HepG2 (cell line): Measurements from ENCODE around the gene COLQ. TPM values are rescaled to one million over a fixed set of nuclear protein-coding genes. Genes with fewer than 3 reads are reported as not detected.

Experiments
- ATAC-seq: fragments of 200-7000 bp; cut with Tn5 transposase; 3 replicates; pipeline ENCODE4 v1.9.1; 2020; ENCODE audit warnings: mild to moderate bottlenecking, moderate library complexity
- BruUV-seq: library from RNA; stranded (reverse); fragments of 400-500 nt; replicated peaks from 2 replicates; lab custom pipeline; 2021; lab: Mats Ljungman, UMichigan
- CTCF ChIA-PET: fragments of 300-600 bp; formaldehyde crosslinking; extraction: SDS; loops from one replicate; lab custom pipeline; 2021; ENCODE audit warnings: low total read pairs, inconsistent platforms, low intra/inter-chr PET ratio; lab: Yijun Ruan, JAX
- POLR2A ChIA-PET: fragments of 350-600 bp; sonication (Branson Sonifier 250); formaldehyde crosslinking; loops from one replicate; lab custom pipeline; 2020; ENCODE audit warnings: antibody characterized with exemption, inconsistent platforms; lab: Yijun Ruan, JAX
- DNase-seq: peaks from one replicate; pipeline ENCODE4 v3.0.0-alpha.2; 2015; ENCODE audit warnings: low spot score
- FAIRE-seq: peaks from 3 replicates; lab custom pipeline; 2011; peaks lifted over from hg19 to GRCh38; lab: Jason Lieb, UNC
- H2AFZ ChIP-seq: one replicate; pipeline ENCODE4 v1.6.1; 2011; ENCODE audit warnings: low read length, inconsistent platforms
- H3K27ac ChIP-seq: fragments of 300-600 bp; 3 replicates; pipeline ENCODE4 v1.8.0; 2011; ENCODE audit warnings: mixed run types, mild to moderate bottlenecking, mixed read lengths, low read length, inconsistent platforms; ENCODE audit not compliant: insufficient read depth; ENCODE audit errors: extremely low read length
- H3K27me3 ChIP-seq, 2 experiments: fragments of 200-600 bp in 1 of 2; 2 replicates in 1 of 2; 3 replicates in 1 of 2; pipeline versions ENCODE4 v1.6.0 to v1.8.0; 2011; ENCODE audit warnings: low read length in 2 of 2, mild to moderate bottlenecking in 2 of 2, moderate library complexity in 2 of 2, inconsistent platforms in 1 of 2; ENCODE audit not compliant: insufficient read depth in 2 of 2, control insufficient read depth in 1 of 2
- H3K36me3 ChIP-seq, 2 experiments: fragments of 200-600 bp in 1 of 2; replicated peaks in 1 of 2; 2 replicates in 1 of 2; 3 replicates in 1 of 2; pipeline versions ENCODE4 v1.5.1 to v1.8.0; 2011; ENCODE audit warnings: low read length in 2 of 2, inconsistent platforms in 1 of 2; ENCODE audit not compliant: insufficient read depth in 2 of 2, control insufficient read depth in 1 of 2
- H3K4me1 ChIP-seq: 2 replicates; pipeline ENCODE4 v1.5.1; 2012; ENCODE audit warnings: low read length, inconsistent platforms; ENCODE audit not compliant: insufficient read depth
- H3K4me2 ChIP-seq: 2 replicates; pipeline ENCODE4 v1.6.0; 2011; ENCODE audit warnings: low read depth, low read length, inconsistent platforms
- H3K4me3 ChIP-seq, 3 experiments: fragments of 200-600 bp in 1 of 3; sonication (generic), shearing (Covaris generic) in 1 of 3; replicated peaks in 1 of 3; 2 replicates each; pipeline ENCODE4 v1.5.1; 2011 to 2016; ENCODE audit warnings: low read length in 3 of 3, inconsistent platforms in 2 of 3, low read depth in 2 of 3, mild to moderate bottlenecking in 2 of 3, control low read depth in 1 of 3, mixed read lengths in 1 of 3; ENCODE audit not compliant: insufficient read depth in 1 of 3
- H3K79me2 ChIP-seq: one replicate; pipeline ENCODE4 v1.6.1; 2011; ENCODE audit warnings: low read length, inconsistent platforms; ENCODE audit not compliant: insufficient read depth
- H3K9ac ChIP-seq: 2 replicates; pipeline ENCODE4 v1.6.0; 2011; ENCODE audit warnings: mild to moderate bottlenecking, low read depth, low read length, inconsistent platforms; ENCODE audit not compliant: insufficient read depth
- H3K9me3 ChIP-seq: 2 replicates; pipeline ENCODE4 v1.5.1; 2012; ENCODE audit warnings: mild to moderate bottlenecking, low read length
- H4K20me1 ChIP-seq: 2 replicates; pipeline ENCODE4 v1.6.0; 2011; ENCODE audit warnings: inconsistent platforms, mild to moderate bottlenecking, low read length, moderate library complexity; ENCODE audit not compliant: insufficient read depth
- DPF2 ChIP-seq: sonication (generic); formaldehyde crosslinking; IDR thresholded peaks from 2 replicates; pipeline ENCODE4 v1.4.0; 2020; ENCODE audit warnings: mild to moderate bottlenecking, low read depth, missing genetic modification reagents, borderline replicate concordance
- JARID2 ChIP-seq: sonication (generic); formaldehyde crosslinking; IDR thresholded peaks from 2 replicates; pipeline ENCODE4 v1.8.1; 2023; ENCODE audit warnings: missing genetic modification reagents, inconsistent platforms; ENCODE audit not compliant: insufficient replicate concordance
- KLF11 ChIP-seq: IDR thresholded peaks from 2 replicates; pipeline ENCODE4 v1.6.1; 2016; ENCODE audit warnings: missing compliant biosample characterization
- PLRG1 ChIP-seq: fragments of 450-650 bp; conservative IDR thresholded peaks from 2 replicates; pipeline ENCODE4 v1.6.1; 2016
- TBX2 ChIP-seq: sonication (generic); formaldehyde crosslinking; IDR thresholded peaks from 2 replicates; pipeline ENCODE4 v1.5.0; 2020; ENCODE audit warnings: missing genetic modification reagents, mild to moderate bottlenecking, borderline replicate concordance
- UBTF ChIP-seq: sonication (generic); formaldehyde crosslinking; IDR thresholded peaks from 2 replicates; pipeline ENCODE4 v1.4.0; 2020; ENCODE audit warnings: mild to moderate bottlenecking, missing genetic modification reagents
- ZFP36L2 ChIP-seq: sonication (generic); formaldehyde crosslinking; IDR thresholded peaks from 2 replicates; pipeline ENCODE4 v1.4.0; 2020; ENCODE audit warnings: missing genetic modification reagents
- ZMYM4 ChIP-seq: sonication (generic); formaldehyde crosslinking; IDR thresholded peaks from 2 replicates; pipeline ENCODE4 v1.8.1; 2023; ENCODE audit warnings: mild to moderate bottlenecking, missing genetic modification reagents
- ZNF292 ChIP-seq: sonication (generic); formaldehyde crosslinking; IDR thresholded peaks from 2 replicates; pipeline ENCODE4 v1.8.1; 2022; ENCODE audit warnings: mild to moderate bottlenecking, low read depth, missing genetic modification reagents, borderline replicate concordance
- ZNF343 ChIP-seq: sonication (generic); formaldehyde crosslinking; IDR thresholded peaks from 2 replicates; pipeline ENCODE4 v1.4.0; 2020; ENCODE audit warnings: mild to moderate bottlenecking, missing genetic modification reagents
- ZNF354B ChIP-seq: sonication (generic); formaldehyde crosslinking; IDR thresholded peaks from 2 replicates; pipeline ENCODE4 v1.8.0; 2022; ENCODE audit warnings: mild to moderate bottlenecking, missing genetic modification reagents
- ZNF383 ChIP-seq: sonication (generic); formaldehyde crosslinking; IDR thresholded peaks from 2 replicates; pipeline ENCODE4 v1.4.0; 2020; ENCODE audit warnings: missing genetic modification reagents, mild to moderate bottlenecking, borderline replicate concordance
- ZNF496 ChIP-seq: sonication (generic); formaldehyde crosslinking; IDR thresholded peaks from 2 replicates; pipeline ENCODE4 v1.8.1; 2023; ENCODE audit warnings: mild to moderate bottlenecking, moderate library complexity, missing genetic modification reagents; ENCODE audit not compliant: insufficient replicate concordance
- ZNF567 ChIP-seq: sonication (generic); formaldehyde crosslinking; IDR thresholded peaks from 2 replicates; pipeline ENCODE4 v1.8.1; 2023; ENCODE audit warnings: mild to moderate bottlenecking, missing genetic modification reagents, borderline replicate concordance
- WGBS: methylation state at CpG from one replicate; pipeline ENCODE4 v1.1.6; 2017; ENCODE audit warnings: low lambda C conversion rate; 5-methylcytosine and 5-hydroxymethylcytosine counted together
- in situ Hi-C: cut with HindIII; loops from 2 replicates; pipeline ENCODE4 v1.10.0; 2017; ENCODE audit warnings: low pct_unique_long_range_greater_than_20kb; ENCODE audit not compliant: extremely low pct_ligation_motif_present
- intact Hi-C: fragments of 100-400 bp; cut with micrococcal nuclease; formaldehyde crosslinking; loops from one replicate; pipeline ENCODE4 v1.10.0; 2022; ENCODE audit not compliant: unreplicated experiment
- polyA plus RNA-seq, 8 experiments: library from polyadenylated mRNA; depleted of rRNA in 3 of 8; stranded (reverse) in 7 of 8; unstranded in 1 of 8; fragments of >200 nt; fragmentation: Illumina TruSeq in 4 of 8; extraction: Trizol in 4 of 8; gene quantifications; 2 replicates each; pipeline versions ENCODE4 v1.2.1 to v1.2.3, GENCODE V29; 2011 to 2016; ENCODE audit warnings: low read depth in 4 of 8, missing spikeins in 1 of 8, mixed read lengths in 1 of 8; ENCODE audit not compliant: insufficient read depth in 1 of 8
- total RNA-seq, 5 experiments: library from RNA; depleted of rRNA; stranded (reverse); fragments of >200 nt; fragmentation: Illumina TruSeq; extraction: Trizol; gene quantifications; 2 replicates each; pipeline ENCODE4 v1.2.3, GENCODE V29; 2016; ENCODE audit warnings: low read depth in 1 of 5
- TF ChIP-seq, protein P1 (sequence below), 2 experiments: sonication (generic) in 1 of 2; formaldehyde crosslinking in 1 of 2; IDR thresholded peaks; 2 replicates each; pipeline versions ENCODE4 v1.4.0 to v1.6.1; 2018 to 2020; ENCODE audit warnings: missing genetic modification reagents in 2 of 2, borderline replicate concordance in 1 of 2, low read depth in 1 of 2, mild to moderate bottlenecking in 1 of 2, missing biosample characterization in 1 of 2

COLQ gene
- total and polyA plus RNA-seq, 2 of the 13 experiments (the other 11 are each of a cell fraction or from before 2014, with no cell fraction given), result 0.31 to 0.46 TPM

DNA sequence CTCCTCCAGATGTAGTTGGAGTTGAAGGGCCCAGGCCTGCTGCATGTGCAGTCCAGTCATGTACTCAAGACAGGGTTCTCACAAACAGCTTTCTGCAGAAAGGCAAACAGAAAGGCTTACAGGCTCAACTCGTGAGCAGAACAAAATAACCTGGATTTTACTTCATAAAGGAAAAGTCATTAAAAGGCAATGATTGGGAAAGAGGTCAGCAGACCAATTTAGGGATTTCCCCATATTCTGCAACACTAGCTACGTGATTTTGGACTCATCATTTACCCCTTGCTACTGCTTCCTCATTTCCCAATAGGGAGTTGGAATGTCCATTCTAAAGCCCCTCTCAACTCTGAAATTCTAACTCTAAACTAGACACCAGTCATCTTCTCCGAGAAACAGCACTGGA is 112.3 kb downstream of the COLQ start:
- DNase-seq, result no peak
- H3K36me3 ChIP-seq, result peaks cover 5 to 26% of the 10 kb centered on the region in 2 experiments; a peak in 4 of 5 replicates
- FAIRE-seq, result no peak
- no peaks in the 10 kb centered on the region; a peak in 1 of 5 replicates for H3K27me3 ChIP-seq
- intact Hi-C loops, result loop anchor here (5.0 to 10.0 kb wide), 2 partner anchors 204 to 302 kb away; partner anchors contain the start of gene CAPN7
- CTCF ChIA-PET, result no interaction called here
- H4K20me1 ChIP-seq, result no peaks in the 10 kb centered on the region
- H3K27ac ChIP-seq, result no peak overlapping the region
- BruUV-seq, result no TSS peak
- ATAC-seq, result no peak
- H3K4me3 ChIP-seq, result no peak overlapping the region
- H3K9ac ChIP-seq, result no peak overlapping the region
- WGBS, result 84% methylated on average over 3 of the region's 3 CpGs
- TF ChIP-seq, protein P1, sequence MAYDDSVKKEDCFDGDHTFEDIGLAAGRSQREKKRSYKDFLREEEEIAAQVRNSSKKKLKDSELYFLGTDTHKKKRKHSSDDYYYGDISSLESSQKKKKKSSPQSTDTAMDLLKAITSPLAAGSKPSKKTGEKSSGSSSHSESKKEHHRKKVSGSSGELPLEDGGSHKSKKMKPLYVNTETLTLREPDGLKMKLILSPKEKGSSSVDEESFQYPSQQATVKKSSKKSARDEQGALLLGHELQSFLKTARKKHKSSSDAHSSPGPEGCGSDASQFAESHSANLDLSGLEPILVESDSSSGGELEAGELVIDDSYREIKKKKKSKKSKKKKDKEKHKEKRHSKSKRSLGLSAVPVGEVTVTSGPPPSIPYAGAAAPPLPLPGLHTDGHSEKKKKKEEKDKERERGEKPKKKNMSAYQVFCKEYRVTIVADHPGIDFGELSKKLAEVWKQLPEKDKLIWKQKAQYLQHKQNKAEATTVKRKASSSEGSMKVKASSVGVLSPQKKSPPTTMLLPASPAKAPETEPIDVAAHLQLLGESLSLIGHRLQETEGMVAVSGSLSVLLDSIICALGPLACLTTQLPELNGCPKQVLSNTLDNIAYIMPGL (CRISPR knock-in tag; IDR thresholded peaks at IDR 0.05; ENCODE audit: borderline replicate concordance in 1 of 2, low read depth in 1 of 2), result no peak
- no peak for TF ChIP-seq ZFP36L2
- no peak for TF ChIP-seq KLF11 (CRISPR knock-in tag)
- TF ChIP-seq ZNF496 (CRISPR knock-in tag), result no peak
- no peak for TF ChIP-seq ZNF567 (CRISPR knock-in tag)
- no peak for TF ChIP-seq ZMYM4
- no peak for TF ChIP-seq TBX2 (CRISPR knock-in tag)
- TF ChIP-seq ZNF383 (CRISPR knock-in tag), result no peak
- TF ChIP-seq ZNF343 (CRISPR knock-in tag), result no peak
- no peak for TF ChIP-seq JARID2 (CRISPR knock-in tag)
- no peak for TF ChIP-seq ZNF354B (CRISPR knock-in tag)
- no peak for TF ChIP-seq DPF2 (CRISPR knock-in tag)
- TF ChIP-seq UBTF, result no peak
- no peak for TF ChIP-seq PLRG1
- no peak for TF ChIP-seq ZNF292 (CRISPR knock-in tag)
- POLR2A ChIA-PET, result no interaction called here
- H3K9me3 ChIP-seq, result no peaks in the 10 kb centered on the region
- no peak overlapping the region for H3K4me2 ChIP-seq
- in situ Hi-C loops, result loop anchor here (10.0 kb wide), 2 partner anchors 204 to 304 kb away; partner anchors contain the start of gene CAPN7
- no peaks in the 10 kb centered on the region for H3K4me1 ChIP-seq
- no peak overlapping the region for H2AFZ ChIP-seq
- H3K79me2 ChIP-seq, result no peaks in the 10 kb centered on the region
